Left kidney (tissue), 8 donors: ENCODE measurements around the gene CTLA4. TPM values are rescaled to one million over a fixed set of nuclear protein-coding genes. Genes with fewer than 3 reads are reported as not detected.

Experiments
- DNase-seq: peaks from one replicate; pipeline ENCODE4 v3.0.0-alpha.2; 2013
- long read RNA-seq, 8 donors: transcript quantifications; one replicate each; lab custom pipeline, GENCODE V29; 2026
- polyA plus RNA-seq: library from polyadenylated mRNA; unstranded; fragments of 120-200 nt; gene quantifications from one replicate; pipeline ENCODE4 v1.2.1, GENCODE V29; 2013; ENCODE audit not compliant: insufficient read length

CTLA4 gene
- polyA plus RNA-seq = not detected
- long read RNA-seq, donor 1 = 0 reads
- long read RNA-seq, donor 2 = 0 reads
- long read RNA-seq, donor 3 = 0 reads
- long read RNA-seq, donor 4 = 0 reads
- long read RNA-seq, donor 5 = 0 reads
- long read RNA-seq, donor 6 = 0 reads
- long read RNA-seq, donor 7 = 0 reads
- long read RNA-seq, donor 8 = 0 reads

DNA sequence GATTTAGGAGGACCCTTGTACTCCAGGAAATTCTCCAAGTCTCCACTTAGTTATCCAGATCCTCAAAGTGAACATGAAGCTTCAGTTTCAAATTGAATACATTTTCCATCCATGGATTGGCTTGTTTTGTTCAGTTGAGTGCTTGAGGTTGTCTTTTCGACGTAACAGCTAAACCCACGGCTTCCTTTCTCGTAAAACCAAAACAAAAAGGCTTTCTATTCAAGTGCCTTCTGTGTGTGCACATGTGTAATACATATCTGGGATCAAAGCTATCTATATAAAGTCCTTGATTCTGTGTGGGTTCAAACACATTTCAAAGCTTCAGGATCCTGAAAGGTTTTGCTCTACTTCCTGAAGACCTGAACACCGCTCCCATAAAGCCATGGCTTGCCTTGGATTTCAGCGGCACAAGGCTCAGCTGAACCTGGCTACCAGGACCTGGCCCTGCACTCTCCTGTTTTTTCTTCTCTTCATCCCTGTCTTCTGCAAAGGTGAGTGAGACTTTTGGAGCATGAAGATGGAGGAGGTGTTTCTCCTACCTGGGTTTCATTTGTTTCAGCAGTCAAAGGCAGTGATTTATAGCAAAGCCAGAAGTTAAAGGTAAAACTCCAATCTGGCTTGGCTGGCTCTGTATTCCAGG lies at the start of gene CTLA4:
TSS of gene CTLA4 (plus strand) at position 211 of the 640 bp plus-strand sequence. CDS start at position 383, 172 bp downstream.
- DNase-seq = no peak

DNA sequence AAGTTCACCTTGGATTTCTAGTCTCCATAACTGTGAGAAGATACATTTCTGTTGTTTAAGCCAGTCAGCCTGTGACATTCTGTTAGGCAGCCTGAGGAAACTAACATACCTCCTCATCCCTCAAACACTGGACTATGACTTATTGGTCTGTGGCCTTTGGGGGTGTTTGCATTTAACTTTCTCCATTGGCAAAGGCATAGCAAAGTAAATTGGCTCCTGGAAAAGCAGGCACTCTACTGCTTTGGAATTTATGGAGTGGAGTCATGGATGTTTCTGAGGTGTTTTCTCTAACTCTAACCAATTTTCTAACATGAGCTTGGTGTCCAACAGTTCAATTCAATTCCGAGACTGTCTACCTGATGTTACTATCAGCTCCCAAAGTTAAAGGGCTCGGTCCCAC lies 48.9 kb upstream of the CTLA4 start:
- DNase-seq = no peak

DNA sequence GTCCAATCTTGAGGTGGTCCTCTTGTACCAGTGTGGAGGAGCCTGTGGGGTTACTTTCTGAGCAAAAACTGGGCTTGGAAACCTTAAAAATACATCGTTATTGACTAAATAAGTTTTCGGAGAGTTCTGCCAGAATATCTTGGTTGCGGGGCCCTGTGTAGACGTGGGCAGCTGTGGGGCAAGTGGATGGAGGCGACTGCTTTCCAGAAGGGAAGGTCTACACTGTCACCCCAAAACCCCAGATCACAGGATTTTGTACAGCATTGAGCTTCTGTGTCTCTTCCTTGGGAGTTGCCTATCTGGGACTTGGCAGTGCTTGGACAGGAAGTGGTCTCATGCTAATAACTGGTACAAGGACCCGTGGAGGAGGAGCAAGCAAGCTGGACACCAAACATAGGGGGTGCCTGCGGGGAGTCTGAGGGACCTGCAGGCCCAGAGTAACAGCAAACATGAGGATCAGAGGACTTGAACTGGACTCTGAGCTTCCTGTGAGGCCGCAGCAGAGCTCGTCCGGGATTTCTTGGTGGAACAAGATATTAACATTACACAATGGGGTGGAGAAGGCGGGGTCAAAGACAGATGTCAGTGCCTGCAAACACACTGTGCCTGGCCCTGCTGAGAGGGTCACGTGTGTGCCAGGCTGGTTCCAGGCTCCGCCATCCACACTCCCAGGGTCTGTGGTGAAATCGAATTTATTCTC lies 48.0 kb upstream of the CTLA4 start:
- DNase-seq = no peak

DNA sequence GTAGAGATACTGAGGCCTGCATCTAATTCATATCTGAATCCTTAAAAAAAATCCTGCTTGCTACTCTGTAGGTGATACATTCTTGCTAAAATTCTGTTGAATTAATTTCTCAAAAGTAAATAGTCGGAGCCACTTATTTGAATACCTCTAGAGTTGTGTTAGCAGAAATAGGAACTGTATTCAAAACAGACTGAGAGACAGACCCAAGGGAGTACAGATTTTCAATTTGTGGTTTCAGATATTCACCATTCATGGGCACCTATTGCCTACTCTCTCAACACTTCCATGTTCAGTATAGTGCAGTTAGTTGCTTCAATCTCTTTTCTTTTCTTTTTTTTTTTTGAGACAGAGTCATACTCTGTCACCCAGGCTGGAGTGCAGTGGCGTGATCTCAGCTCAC lies 46.6 kb upstream of the CTLA4 start:
- no peak for DNase-seq

DNA sequence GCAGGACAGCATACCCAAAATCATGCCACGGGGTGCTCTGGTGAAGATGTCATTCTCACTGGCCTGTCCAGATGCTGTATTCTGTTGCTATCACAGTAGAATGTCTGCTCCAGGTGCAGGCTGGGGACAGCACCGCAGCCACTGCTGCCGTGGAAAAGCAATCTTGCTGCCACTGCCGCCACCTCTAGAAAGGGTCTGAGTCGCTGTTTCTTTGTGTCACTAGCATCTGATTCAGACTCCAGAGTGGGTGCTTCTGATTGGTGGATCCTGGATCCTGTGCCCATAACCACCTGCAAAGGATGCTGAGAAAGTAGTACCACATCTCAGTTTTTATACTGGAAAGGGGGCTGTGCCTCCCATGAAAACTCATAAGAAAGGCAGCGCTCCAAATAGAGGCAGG lies 45.3 kb upstream of the CTLA4 start:
- DNase-seq = no peak

DNA sequence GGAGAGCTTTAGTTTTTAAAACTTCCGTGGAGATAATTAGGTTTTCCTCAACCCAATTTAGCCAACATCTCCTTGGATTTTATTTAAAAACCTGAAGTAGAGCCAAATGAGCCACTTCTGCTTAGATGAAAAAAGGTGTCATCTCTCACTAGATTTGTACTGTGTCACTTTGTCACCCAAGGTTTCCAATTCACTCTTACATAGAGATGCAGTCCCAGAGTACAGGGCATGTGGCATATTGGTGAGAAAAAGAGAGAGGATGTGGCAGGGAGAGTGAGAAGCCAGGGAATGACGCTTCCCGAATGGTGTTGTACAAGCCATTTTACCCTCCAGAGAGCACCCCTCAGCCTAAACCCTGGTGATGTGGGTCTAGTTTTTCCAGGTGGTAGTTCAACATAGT lies 44.4 kb upstream of the CTLA4 start:
- no peak for DNase-seq

DNA sequence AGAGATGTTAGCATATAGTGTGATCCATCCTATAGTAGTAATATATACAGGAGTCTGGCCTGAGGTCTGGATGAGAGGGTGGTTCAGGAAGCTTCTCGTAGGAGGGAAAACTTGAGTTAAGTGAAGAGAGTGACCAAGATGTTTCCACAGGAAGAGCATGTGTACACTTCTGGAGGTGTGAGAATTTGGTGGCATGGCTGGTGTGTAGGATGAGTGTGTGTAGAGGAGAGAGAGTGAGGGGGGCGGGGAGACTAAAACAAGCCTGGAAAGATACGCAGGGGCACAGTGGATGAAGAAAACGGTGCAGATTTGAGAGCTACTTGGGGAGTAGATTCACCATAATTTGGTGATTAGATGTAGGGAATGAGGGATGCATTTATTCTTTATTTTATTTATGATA lies 43.5 kb upstream of the CTLA4 start:
- no peak for DNase-seq

DNA sequence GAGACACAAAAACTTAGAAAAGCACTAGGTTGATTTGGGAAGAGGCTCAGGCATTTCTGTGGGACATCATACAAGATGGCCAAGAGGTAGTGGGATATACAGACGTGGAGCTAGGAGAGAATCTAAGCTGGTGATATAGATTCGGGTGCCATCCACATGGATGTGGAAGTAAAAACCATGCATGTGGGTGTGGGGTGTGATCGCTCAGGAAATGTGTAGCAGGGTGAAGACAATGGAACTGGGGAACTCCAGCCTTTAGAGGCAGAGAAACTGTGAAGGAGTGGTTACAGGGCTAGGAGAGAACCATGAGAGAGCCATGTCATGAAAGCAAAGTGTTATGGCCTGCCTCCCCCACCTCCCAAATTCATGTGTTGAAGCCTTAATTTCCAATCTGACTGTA lies 43.0 kb upstream of the CTLA4 start:
- DNase-seq = no peak

DNA sequence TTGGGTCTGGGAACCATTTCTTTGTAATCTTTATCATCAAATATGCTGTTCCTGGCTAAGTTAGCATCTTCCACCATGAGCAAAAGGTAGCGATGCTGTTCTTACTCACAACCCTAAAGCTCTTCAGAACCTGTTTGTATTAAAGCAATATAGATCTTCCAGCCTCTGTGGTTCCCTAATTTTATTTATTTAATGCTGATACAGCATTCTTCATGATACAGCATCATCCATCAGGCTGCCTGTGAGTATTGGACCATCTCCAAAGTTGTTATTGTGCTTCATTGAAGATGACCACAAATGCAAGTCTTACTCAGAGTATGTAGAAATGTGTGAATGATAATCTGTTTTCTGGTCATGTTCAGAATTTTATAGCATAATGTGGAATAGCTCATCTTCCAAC lies 40.9 kb upstream of the CTLA4 start:
- DNase-seq = no peak

DNA sequence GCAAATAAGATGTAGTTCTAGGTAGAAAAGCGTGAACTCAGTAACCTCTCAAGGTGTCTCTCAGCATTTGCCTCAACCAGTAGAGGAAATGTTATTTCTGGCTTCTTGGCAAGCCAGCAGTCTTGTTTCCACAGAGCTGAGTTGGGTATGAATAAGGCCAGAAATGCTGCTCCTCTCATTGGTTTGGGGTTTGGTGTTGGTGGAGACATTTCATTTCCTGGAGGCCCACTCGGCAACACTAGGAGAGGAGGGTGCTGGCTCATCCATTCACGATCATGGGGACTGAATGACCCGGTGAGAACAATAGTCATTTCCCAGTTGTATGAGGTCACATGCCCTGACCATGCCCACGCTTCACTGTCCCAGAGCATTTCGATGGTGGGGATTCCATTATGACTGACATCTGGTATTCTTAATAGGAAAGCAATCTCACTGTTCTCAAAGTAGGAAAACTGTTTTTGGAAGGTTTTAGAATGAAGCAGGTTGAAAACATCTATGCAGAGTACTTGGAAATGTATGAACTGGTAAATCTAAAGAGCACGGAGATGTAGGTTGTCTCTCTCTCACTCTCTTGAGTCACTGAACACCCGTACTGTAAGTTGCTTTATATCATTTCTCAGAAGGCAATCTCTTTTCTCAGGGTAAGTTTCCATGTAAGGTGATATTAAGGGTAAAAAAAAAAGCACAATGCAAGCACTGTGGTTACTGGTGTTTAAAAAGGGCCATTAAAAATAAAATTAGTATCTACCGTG lies 37.1 kb upstream of the CTLA4 start:
- no peak for DNase-seq

DNA sequence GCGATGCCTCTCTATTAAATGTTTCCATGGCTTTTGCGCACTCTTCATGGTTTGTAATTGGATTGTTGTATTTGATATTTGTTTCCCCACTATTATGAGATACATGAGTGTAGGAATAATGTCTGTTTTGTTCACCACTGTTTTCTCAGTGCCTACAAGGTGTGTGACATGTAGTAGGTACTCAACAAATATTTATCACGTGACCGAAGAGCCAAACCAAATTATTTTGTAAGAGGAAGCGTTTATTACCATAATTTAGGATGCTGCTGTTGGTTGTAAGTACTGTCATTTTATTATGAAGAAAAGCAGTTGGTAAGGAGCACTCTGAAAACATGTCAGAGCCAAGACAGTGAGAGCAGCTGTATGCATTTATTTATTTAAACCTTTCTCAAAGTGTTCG lies 32.2 kb upstream of the CTLA4 start:
- no peak for DNase-seq

DNA sequence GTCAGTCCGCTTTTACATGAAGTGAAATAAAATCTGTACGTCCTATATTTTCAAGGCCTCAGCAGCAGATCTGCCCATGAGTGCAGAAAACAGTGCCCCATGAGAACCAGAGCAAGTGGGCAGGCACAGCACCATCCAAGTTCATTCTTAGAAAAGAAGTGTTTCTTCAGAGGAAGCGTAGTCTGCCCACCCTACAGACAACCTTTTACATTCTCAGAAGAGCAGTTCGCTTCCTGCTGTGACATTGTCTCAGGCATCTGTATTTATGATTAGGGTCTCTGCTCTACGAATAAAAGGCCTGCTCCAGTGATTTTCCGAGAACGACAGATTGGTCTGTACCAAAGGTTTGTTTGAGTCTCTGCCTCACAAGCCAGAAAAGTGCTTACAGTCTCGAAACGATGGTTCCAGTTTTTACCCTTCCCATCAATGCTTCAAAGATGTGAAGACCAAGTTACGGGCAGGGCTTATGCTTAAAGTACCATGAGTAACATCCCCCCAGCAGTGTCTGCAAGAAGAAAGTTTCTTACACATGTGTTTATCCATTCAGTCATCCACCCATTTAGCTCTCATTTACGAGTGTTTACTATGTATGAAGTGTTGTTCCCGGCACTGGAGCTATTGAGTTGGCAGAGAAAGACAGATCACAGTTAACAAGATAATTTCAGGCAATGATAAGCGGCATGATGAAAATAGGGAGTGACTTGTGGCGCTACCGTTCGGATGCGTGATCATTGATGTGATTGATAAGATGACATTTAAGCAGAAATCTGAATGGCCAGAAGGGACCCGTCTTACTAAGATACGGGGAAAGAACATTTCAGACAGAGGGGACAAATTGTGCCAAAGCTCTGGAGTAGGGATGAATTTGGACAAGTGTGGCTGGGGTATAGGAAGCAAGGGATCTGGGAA lies 31.4 kb upstream of the CTLA4 start:
- DNase-seq = no peak

DNA sequence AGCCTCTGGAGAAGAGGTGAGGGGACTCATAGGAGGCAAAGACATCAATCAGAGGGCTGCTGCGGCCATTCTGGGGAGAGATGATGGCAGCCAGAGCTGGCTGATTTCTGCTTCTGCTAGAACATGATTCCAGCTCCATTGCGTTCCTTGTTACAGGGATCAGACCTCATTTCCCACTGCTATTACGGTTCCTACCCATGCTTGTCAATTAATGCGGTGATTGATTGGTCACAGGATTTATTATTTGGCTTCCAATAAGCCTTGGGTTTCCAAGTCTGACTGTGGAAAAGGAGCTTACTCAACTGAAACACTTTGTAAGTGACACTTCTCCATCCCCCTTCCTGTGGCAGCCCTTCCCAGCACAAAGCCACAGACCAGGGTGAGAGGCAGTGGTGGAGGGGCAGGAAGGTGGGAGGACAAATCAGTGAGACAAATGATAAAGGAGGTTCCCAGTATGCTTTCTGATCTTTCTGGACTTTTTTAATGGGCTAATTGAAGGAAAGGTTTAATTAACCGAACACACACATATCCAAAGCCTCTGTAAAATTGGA lies 26.8 kb upstream of the CTLA4 start:
- peak; percentile 33 for DNase-seq

DNA sequence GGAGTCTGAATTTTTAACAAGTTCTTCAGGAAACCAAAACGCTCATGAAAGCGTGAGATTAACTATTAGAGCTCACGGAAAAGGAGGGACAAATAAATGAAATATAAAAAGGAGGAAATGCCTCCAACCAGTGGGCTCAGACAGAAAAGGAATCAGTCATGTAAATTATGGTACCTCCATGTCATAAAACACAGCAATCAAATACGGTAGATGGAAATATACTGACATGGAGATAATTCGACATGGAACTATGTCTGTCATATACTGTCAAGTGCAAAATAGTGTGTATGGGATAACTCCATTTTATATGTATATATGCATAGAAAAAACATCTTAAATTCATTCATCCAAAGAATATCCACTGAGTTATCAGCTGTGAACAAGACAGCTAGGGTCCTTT lies 25.9 kb upstream of the CTLA4 start:
- DNase-seq = no peak

DNA sequence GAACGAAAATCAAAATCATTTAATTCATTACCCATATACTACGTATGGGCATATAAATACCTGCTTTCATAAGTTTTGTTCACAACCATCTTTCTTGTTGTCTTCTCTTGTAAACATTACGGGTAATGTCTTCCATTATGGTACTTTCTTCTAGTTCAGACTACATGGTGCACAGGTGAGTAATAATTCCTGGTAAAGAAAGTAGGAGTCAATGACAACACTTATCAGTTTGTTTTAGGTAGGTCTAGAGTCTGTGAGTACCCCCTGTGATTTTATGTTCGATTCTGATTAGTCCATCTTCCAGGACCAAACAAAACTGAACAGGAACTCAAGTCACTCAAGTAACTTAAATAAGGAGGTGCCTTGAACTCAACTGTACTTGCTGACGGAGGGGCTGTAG lies 25.2 kb upstream of the CTLA4 start:
- no peak for DNase-seq

DNA sequence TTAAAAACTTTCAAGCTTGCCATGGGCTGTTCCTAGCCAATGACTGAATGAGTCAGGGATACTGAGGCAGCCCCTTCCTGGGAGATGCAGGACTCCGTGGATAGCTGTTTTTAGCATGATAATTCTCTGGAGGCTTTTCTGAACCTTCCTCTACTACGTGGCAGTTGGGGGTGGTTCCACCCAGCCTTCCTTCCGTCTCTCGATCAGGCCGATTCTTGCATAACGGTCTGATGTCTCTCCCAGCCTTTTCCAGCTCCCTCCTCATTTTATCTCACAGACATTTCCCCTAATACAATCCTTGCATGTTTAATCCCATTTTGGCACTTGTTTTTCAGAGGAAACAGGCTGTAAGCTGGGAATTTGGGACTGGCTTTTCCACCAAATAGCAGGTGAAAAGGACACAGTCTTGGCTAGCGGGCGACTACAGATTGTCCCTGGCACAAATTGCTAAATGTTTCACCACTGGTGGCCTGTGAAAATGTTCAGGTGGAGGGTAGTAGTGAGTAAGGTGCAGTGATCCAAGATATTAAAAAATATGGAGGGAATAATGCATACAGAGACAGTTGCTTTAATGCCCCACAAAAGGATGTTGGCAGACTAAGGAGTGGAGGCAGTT lies 21.0 kb upstream of the CTLA4 start:
- DNase-seq = no peak

DNA sequence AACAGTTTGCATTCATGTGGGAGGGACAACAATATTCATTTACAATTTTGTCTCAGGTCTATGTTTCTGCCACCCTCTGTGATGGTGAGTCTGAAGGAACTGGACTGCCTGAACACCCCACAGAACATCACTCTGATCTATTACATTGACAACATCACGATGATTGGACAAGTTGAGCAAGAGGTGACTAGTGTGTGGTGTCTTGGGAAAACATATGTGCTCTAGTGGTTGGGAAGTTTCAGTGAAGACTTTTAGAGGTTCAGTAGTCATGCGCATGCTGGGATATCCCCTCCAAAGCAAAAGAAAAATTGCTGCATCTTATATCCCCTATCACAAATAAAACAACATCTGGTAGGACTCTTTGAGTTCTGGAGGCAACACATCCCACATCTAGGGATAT lies 18.6 kb upstream of the CTLA4 start:
- no peak for DNase-seq

DNA sequence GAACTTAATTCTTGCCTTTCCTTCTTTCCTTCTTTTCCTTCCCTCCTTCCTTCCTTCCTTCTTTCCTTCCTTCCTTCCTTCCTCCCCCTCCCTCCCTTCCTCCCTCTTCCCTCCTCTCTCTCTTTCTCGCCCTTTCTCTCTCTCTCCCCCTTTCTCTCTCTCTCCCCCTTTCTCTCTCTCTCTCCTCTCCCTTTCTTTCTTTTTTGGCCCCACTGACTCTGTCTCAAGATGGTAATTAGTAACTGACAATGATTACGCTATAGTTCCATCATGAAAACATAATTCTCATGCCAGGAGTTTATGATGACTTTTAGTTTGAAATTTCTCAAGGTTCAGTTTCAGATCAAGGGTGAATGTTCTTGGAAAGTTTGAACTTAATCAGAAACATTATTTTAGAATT lies 14.8 kb upstream of the CTLA4 start:
- DNase-seq = no peak

DNA sequence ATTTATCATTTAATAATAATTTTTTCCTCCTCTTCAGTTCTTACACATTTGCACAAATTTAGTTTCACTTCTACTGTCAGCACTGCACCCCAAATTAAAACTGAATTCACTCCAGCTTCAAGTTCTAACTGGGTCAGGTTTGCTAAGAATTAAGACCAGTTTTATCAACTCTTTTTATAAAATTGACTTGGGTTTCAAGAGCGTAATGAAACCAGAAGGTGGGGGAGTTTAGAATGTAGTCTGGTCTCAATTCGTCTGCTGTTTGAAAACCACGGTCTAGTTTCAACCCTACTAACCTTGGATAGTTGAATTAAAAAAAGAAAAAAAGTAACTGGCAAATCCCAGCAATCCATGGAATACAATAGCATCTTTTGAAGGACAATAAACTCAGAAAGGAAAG lies 14.3 kb upstream of the CTLA4 start:
- DNase-seq = no peak

DNA sequence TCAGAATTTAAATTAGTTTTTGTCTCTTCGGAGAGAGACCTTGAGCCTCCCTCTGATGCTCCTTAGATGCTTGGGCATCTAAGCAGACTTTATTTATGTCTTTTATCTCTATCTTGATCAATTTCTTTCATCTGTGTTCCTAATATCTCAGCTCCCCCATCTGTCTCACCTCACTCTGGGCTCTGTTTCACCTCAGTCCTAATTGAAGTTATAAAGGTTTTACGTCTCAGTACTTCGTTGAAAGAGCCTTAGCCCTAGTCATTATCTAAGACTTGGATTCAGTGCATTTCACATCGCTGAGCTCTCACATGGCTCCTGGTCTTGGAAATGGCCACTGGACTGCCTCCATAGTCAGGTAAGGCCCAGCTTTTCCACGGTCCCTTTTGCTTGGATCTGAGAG lies 13.8 kb upstream of the CTLA4 start:
- DNase-seq = no peak

DNA sequence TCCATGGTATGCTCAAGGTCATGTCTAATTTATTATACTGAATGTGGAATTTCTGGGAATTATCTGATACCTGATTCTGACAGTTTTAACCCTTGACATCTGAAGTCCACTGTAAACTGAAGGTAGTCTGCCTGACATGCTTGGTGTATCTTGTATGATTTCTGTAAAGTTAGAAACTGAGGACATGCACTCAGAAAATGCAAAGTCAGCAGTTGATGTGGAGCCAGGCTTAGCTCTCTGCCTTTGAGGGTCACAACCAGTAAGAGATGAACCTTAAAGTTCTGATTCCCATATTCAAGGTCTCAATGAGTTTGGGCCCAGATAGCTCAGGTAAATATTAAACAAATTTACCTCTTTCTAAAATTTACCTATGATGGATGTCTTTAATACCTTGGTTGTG lies 12.3 kb upstream of the CTLA4 start:
- DNase-seq = no peak
